Posterior cingulate gyrus (tissue), 11 donors: ENCODE results near the gene SLC39A11.

ENCODE experiments used
- DNase-seq, 10 donors: peaks; one replicate each; pipeline versions ENCODE4 v3.0.0 to v3.0.0-alpha.2; 2020 to 2021; ENCODE audit warnings: mixed read lengths in 3 of 10
- intact Hi-C: fragments of 100-400 bp; cut with DNase I; formaldehyde crosslinking; loops from one replicate; pipeline ENCODE4 v1.15.1; 2023

The SLC39A11 gene

GRCh38 chr17:72691017-72691416, 401.5 kb downstream of the SLC39A11 start:
- DNase-seq: no peak
- intact Hi-C loops: loop anchor here (10.0 kb wide), 1 partner anchor 126 kb away; no protein-coding TSS in a partner anchor

DNA sequence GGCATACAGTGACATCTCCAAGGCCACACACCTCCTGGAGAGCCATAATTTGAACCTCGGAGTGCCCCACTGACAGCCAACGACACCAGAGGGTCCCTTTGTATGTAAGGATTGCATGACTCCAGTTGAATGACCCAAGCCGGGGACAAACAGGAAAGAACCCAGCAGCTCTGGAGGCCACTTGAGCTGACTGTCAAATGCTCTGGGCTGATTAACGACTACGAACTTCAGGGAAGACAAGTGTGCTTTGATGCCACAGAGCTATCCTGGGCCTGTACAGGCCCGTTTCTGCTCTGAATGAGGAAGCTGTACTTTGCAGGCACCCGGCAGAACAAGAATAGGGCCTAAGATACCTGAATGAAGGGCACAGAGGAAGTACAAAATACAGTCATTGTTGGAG, 404.6 kb downstream of the SLC39A11 start:
- peak in 1 of 10 donors; percentile 40 for DNase-seq
- intact Hi-C loops: no loop called here

DNA sequence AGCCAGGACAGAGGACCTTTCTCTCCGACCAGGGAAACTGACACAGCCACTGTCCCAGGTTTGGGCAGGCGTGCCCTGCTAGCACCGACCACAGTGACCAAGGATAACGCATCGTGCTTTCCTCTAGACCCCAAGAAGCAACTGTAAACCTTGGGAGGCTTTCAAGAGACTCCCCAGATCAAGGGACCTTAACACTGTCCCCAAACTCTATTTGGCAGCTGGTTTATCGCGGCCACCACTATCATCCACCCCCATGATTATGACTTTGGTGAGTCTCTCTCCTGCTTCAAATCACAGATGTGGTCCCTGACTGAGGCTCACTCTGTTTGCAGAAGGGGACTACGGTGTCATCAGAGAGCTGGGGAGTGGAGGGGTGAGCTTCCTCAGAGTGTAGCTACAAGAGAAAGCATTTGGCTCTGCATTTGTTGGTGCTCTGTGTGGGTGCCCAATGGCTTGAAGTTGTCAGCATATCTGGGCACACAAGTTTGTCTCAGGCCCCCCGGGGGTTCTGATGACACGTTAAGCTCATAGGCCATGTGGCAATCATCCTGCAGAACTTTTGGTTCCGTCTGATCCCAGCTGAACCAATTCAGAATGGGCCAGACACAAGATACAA, 408.0 kb downstream of the SLC39A11 start:
- DNase-seq: peak in 1 of 10 donors; percentile 47
- intact Hi-C loops: no loop called here

DNA sequence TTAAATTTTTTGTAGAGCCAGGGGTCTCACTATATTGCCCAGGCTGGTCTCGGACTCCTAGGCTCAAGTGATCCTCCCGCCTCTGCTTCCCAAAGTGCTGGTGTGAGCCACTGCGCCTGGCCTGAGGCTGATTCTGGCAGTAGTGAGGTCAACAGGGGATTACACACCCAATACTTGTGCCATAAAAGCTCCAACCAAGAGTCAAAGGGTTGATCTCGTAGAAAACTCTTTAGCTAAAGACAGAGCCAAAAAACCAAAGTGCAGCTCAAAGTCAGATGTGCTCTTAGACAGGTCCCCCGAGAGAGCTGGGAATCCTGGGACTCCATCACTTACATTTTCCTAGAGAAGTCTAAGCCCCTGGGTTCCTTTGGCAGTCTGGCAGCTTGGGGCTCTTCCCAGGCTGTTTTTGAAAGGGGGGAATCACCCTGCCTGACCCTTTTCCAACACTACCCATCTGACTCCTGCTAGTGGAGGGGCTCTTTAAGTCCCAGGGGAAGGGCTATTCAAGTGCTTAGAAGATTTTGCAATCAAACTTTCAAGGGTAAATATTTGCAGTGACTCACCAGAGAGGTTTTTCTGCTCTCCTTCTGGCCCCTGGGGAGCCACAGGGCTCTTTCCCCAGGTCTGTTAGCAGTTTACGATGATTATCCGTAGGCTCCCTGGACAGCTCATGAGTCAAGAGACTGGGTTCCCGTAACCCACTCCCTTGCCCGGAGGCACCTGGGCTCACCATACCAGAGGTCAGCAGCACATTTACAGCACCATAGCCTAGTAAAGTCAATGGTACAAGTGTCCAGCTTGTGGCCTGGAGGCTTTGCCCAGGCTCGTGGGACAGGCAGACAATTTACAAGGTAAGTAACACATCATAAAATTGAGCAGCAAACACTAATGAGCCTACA, 408.7 kb downstream of the SLC39A11 start:
- intact Hi-C loops: no loop called here
- peak in 1 of 10 donors; percentile 41 for DNase-seq

DNA sequence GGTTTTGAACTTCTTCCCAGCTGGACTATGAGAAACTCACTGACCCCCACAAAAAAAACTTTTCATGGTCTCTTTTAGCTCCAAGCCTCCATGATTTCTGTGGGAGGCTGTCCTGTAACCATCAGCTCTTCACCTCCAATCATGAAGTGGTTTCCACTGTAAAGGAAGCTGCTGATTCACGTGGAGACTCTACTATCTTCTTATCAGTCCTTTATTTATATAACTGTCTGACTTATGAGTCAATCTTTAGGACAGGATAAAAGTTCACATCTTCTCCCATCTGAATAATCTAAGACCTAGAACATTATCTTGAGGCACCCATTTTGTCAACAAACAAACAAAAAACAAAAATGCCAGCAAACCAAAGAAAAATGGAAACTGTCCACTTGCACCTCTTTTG, 409.9 kb downstream of the SLC39A11 start:
- DNase-seq: no peak
- intact Hi-C loops: no loop called here

DNA sequence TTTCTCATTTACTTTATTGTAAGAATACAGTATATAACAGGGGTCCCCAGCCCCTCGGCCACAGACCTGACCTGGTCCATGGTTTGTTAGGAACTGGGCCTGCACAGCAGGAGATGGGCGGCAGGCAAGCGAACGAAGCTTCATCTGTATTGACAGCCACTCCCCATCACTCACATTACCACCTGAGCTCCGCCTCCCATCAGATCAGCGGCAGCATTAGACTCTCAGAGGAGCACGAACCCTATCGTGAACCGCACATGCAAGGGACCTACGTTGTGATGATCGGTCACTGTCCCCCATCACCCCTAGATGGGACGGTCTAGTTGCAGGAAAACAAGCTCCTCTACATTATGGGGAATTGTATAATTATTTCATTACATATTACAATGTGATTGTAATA, 410.6 kb downstream of the SLC39A11 start:
- intact Hi-C loops: no loop called here
- DNase-seq: peak in 1 of 10 donors; percentile 37

DNA sequence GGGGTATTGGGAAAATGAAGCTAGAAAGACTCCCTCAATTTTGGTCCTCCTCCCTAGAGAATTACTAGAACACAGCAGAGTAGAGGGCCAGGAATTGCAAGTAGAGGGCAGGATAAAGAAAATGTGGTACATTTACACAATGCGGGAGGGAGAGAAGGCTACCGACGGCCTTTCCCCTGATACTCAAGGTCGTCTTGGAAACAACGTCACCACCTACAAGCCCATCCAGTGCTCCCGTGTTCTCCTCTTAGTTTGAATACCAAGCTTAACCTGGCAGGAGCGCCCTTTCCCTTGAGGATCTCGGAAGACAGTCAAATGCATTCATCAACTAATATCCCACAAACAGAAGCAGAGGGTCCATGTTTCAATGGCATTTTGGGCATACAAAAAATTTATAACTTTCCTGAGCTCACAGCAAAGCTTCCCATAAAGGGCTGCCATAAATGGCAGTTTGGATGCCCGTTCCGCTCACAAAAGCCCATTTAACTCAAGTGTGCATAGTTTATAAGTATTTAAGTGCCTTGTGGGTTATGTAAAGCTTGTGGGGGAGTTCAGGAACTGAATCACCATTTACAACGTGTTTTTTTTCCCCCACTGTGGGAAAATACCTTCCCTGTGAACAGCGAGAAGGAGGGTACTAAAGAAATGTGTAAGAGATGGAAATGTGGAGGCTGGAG, 414.6 kb downstream of the SLC39A11 start:
- DNase-seq: peak in 2 of 10 donors; percentile 3 to 14
- intact Hi-C loops: no loop called here

GRCh38 chr17:72677108-72677507, 415.4 kb downstream of the SLC39A11 start:
- intact Hi-C loops: no loop called here

GRCh38 chr17:72672729-72673128, 419.8 kb downstream of the SLC39A11 start:
- DNase-seq: no peak
- intact Hi-C loops: no loop called here

More at GRCh38 chr17:72677108-72677507, 415.4 kb downstream of the SLC39A11 start:
- peak in 1 of 10 donors; percentile 36 for DNase-seq

- intact Hi-C loops: no loop called here
- DNase-seq: no peak
Measured at GRCh38 chr17:72671016-72671415, 421.5 kb downstream of the SLC39A11 start.

DNA sequence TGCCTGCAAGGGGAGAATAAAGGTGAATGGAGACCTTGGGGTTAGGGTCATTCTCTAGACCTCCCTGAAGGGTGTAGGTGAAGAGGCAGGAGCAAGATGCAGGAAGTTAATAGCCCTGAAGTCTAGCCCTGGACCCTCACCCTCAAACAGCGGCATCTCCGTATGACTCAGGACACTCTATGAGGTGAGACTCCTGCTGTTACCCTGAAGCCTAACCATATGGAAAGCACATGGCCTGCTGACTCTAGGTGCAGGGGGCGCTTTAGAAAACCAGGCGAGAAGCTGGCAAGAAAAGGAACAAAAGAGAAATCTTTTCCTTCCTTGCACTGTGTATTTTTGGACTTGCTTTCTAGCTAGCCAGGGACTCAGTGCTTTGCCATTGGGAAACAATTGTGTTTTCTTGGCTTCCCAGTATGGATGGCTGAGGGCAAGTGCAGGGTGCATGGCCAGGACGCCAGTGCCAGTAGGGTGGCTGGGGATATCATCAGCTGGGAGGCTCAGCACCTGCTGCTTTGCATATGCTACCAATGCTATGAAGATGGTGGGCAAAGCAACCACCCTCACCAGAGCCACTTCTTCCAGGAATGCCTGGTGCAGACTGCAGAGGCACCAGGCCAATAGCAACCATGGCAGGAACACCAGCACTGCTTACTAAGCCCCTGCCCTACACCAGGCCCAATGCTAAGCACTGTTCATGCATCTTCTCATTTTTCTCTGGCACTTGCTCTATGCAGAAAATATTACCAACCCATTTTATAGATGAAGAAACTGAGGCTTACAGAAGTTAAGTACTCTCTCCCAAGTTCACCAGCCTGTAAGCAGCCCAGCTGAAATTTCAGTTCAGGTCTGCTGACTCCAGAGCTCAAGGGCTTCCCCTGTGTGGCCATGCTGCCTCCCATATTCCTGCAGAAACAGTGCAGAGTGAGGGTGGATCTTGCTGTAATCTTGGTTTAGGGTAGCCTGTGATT, 425.1 kb downstream of the SLC39A11 start:
- peak in 1 of 10 donors; percentile 52 for DNase-seq
- intact Hi-C loops: no loop called here

GRCh38 chr17:72665852-72666851, 426.3 kb downstream of the SLC39A11 start:
- intact Hi-C loops: no loop called here
- DNase-seq: peak in 1 of 10 donors; percentile 13

- intact Hi-C loops: no loop called here
- no peak for DNase-seq
Measured at GRCh38 chr17:72662827-72663190, 429.7 kb downstream of the SLC39A11 start.

GRCh38 chr17:72661945-72662826, 430.3 kb downstream of the SLC39A11 start:
- peak in 1 of 10 donors; percentile 19 for DNase-seq
- intact Hi-C loops: no loop called here

GRCh38 chr17:72661116-72661944, 431.2 kb downstream of the SLC39A11 start:
- intact Hi-C loops: no loop called here
- DNase-seq: peak in 1 of 10 donors; percentile 85

DNA sequence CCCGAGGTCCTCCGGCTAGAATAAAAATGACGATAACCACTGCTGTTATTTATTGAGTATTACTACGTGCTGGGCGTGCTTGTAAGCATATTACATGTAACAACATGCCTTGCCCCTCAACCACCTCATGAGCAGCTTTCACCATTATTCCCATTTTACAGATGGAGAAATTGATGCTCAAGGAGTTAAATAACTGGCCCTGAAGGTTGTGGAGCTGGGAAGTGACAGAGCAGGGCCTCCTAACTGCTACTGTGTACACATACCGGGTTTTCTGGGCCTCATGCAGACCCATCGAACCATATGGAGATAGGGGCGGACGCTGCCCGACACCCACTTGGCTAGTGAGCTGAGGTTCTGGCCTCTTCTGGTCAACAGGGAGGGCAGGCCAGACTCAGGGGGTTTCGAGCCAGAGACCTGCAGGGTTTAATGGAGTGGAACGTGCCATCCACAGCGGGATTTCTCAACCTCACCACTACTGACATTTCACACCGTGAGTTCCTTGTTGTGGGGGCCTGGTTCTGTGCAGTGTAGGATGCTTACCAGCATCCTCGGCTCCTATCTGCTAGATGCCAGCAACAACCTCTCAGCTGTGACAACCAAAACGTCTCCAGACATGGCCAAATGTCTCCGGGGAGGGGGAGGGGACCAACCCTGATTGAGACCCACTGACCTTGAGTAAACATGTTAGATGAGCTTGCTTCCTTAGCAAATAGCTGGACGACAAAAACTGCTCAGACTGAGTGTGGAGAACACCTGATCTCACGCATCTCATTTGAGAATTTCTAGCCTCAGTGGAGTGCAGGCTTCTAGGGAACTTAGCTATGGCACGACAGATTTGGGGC, 432.0 kb downstream of the SLC39A11 start:
- peak in 1 of 10 donors; percentile 33 for DNase-seq
- intact Hi-C loops: no loop called here
